IPS DF 6.9 (cell line): ENCODE data around the gene ZFHX3.

ENCODE experiments used
- DNase-seq: peaks from one replicate; pipeline ENCODE4 v3.0.0-alpha.2; 2013; ENCODE audit warnings: low read depth, low spot score
- H3K27ac ChIP-seq: one replicate; pipeline ENCODE4 v1.5.1; 2013; ENCODE audit warnings: low read length, control low read depth
- H3K27me3 ChIP-seq: 2 replicates; pipeline ENCODE4 v1.6.1; 2013; ENCODE audit warnings: mild to moderate bottlenecking, low read length; ENCODE audit not compliant: control insufficient read depth, insufficient read depth
- H3K36me3 ChIP-seq: 2 replicates; pipeline ENCODE4 v1.6.1; 2013; ENCODE audit warnings: low read length; ENCODE audit not compliant: control insufficient read depth, insufficient read depth
- H3K4me1 ChIP-seq: 2 replicates; pipeline ENCODE4 v1.6.1; 2013; ENCODE audit warnings: low read length; ENCODE audit not compliant: control insufficient read depth, insufficient read depth
- H3K4me3 ChIP-seq: 2 replicates; pipeline ENCODE4 v1.5.1; 2013; ENCODE audit warnings: mild to moderate bottlenecking, low read length
- H3K9me3 ChIP-seq: 2 replicates; pipeline ENCODE4 v1.6.1; 2013; ENCODE audit warnings: low read length, inconsistent platforms; ENCODE audit not compliant: control insufficient read depth, insufficient read depth
- WGBS: extraction: QIAGEN DNeasy Blood & Tissue Kit; methylation state at CpG from one replicate; pipeline ENCODE4 v1.1.7; 2013; ENCODE audit warnings: mixed read lengths, missing lambda C conversion rate; ENCODE audit not compliant: insufficient read length, insufficient coverage; 5-methylcytosine and 5-hydroxymethylcytosine counted together

The ZFHX3 gene

GRCh38 chr16:73021866-73022495 lies 25.9 kb downstream of the ZFHX3 start:
- Histone ChIP-seq H3K9me3 (no peaks in the 10 kb centered on the region), H3K27ac (no peak overlapping the region), H3K4me1 (no peaks in the 10 kb centered on the region), H3K36me3 (no peaks in the 10 kb centered on the region), H3K27me3 (peaks cover 17% of the 10 kb centered on the region), H3K4me3 (no peak overlapping the region)
- WGBS: no CpG with 5 or more reads among the region's 12 CpGs
- DNase-seq: no peak

GRCh38 chr16:73020409-73020884 lies 27.5 kb downstream of the ZFHX3 start:
- H3K27ac ChIP-seq: no peak overlapping the region
- no CpG with 5 or more reads among the region's 12 CpGs for WGBS
- DNase-seq: no peak
- no peaks in the 10 kb centered on the region for H3K4me1 ChIP-seq
- no peaks in the 10 kb centered on the region for H3K9me3 ChIP-seq
- no peak overlapping the region for H3K4me3 ChIP-seq
- H3K27me3 ChIP-seq: peaks cover 11% of the 10 kb centered on the region; the same call in 1 of the 2 replicates
- H3K36me3 ChIP-seq: no peaks in the 10 kb centered on the region

- Histone ChIP-seq H3K9me3 (no peaks in the 10 kb centered on the region), H3K36me3 (no peaks in the 10 kb centered on the region), H3K4me1 (no peaks in the 10 kb centered on the region), H3K27ac (no peak overlapping the region), H3K27me3 (peaks cover 4% of the 10 kb centered on the region; the same call in 1 of the 2 replicates), H3K4me3 (no peak overlapping the region)
- no CpG with 5 or more reads among the region's 19 CpGs for WGBS
- DNase-seq: no peak
These were observed 28.2 kb downstream of the ZFHX3 start for GRCh38 chr16:73019457-73020362.

- WGBS: no CpG with 5 or more reads among the region's 19 CpGs
These were observed 29.0 kb downstream of the ZFHX3 start for GRCh38 chr16:73018821-73019456.

GRCh38 chr16:73017321-73017720 lies 30.6 kb downstream of the ZFHX3 start:
- no peaks in the 10 kb centered on the region for H3K4me1 ChIP-seq
- DNase-seq: no peak
- H3K36me3 ChIP-seq: no peaks in the 10 kb centered on the region
- no peaks in the 10 kb centered on the region for H3K9me3 ChIP-seq
- no peaks in the 10 kb centered on the region for H3K27me3 ChIP-seq
- WGBS: no CpG with 5 or more reads among the region's 5 CpGs
- no peak overlapping the region for H3K4me3 ChIP-seq
- H3K27ac ChIP-seq: no peak overlapping the region

More at GRCh38 chr16:73018821-73019456, 29.0 kb downstream of the ZFHX3 start:
- no peak overlapping the region for H3K4me3 ChIP-seq
- no peak overlapping the region for H3K27ac ChIP-seq
- H3K27me3 ChIP-seq: no peaks in the 10 kb centered on the region
- H3K9me3 ChIP-seq: no peaks in the 10 kb centered on the region
- H3K36me3 ChIP-seq: no peaks in the 10 kb centered on the region
- no peak for DNase-seq
- no peaks in the 10 kb centered on the region for H3K4me1 ChIP-seq

GRCh38 chr16:73016488-73016830 lies 31.5 kb downstream of the ZFHX3 start:
- no peaks in the 10 kb centered on the region for H3K9me3 ChIP-seq
- H3K4me3 ChIP-seq: no peak overlapping the region
- H3K36me3 ChIP-seq: no peaks in the 10 kb centered on the region
- no peaks in the 10 kb centered on the region for H3K27me3 ChIP-seq
- no CpG with 5 or more reads among the region's 2 CpGs for WGBS
- H3K27ac ChIP-seq: no peak overlapping the region
- no peak for DNase-seq
- H3K4me1 ChIP-seq: no peaks in the 10 kb centered on the region

GRCh38 chr16:73015612-73016487 lies 32.1 kb downstream of the ZFHX3 start:
- Histone ChIP-seq H3K27me3 (no peaks in the 10 kb centered on the region), H3K9me3 (no peaks in the 10 kb centered on the region), H3K4me1 (no peaks in the 10 kb centered on the region), H3K36me3 (no peaks in the 10 kb centered on the region), H3K27ac (no peak overlapping the region), H3K4me3 (no peak overlapping the region)
- no peak for DNase-seq
- no CpG with 5 or more reads among the region's 18 CpGs for WGBS

- Histone ChIP-seq H3K4me3 (no peak overlapping the region), H3K4me1 (no peaks in the 10 kb centered on the region), H3K27ac (no peak overlapping the region), H3K9me3 (no peaks in the 10 kb centered on the region), H3K36me3 (no peaks in the 10 kb centered on the region), H3K27me3 (no peaks in the 10 kb centered on the region)
- no CpG with 5 or more reads among the region's 3 CpGs for WGBS
- no peak for DNase-seq
These were observed 33.2 kb downstream of the ZFHX3 start for GRCh38 chr16:73014768-73015167.

- Histone ChIP-seq H3K4me1 (no peaks in the 10 kb centered on the region), H3K4me3 (no peak overlapping the region), H3K9me3 (no peaks in the 10 kb centered on the region), H3K27ac (no peak overlapping the region), H3K36me3 (no peaks in the 10 kb centered on the region), H3K27me3 (no peaks in the 10 kb centered on the region)
- WGBS: no CpG with 5 or more reads among the region's 5 CpGs
- DNase-seq: no peak
These were observed 34.0 kb downstream of the ZFHX3 start for GRCh38 chr16:73013974-73014373.

- Histone ChIP-seq H3K9me3 (no peaks in the 10 kb centered on the region), H3K4me3 (no peak overlapping the region), H3K4me1 (no peaks in the 10 kb centered on the region), H3K27me3 (no peaks in the 10 kb centered on the region), H3K27ac (no peak overlapping the region), H3K36me3 (no peaks in the 10 kb centered on the region)
- no CpG with 5 or more reads among the region's 5 CpGs for WGBS
- no peak for DNase-seq
These were observed 35.6 kb downstream of the ZFHX3 start for GRCh38 chr16:73012341-73012740.
